ENCODE results near the gene NHERF1. TPM values are rescaled to one million over a fixed set of nuclear protein-coding genes. Genes with fewer than 3 reads are reported as not detected.

Gene NHERF1
- total and polyA plus RNA-seq, 9 of the 15 experiments (the other 6 are each of a cell fraction or from before 2014, with no cell fraction given): 11.4 to 79.9 (median 36.9) TPM

GRCh38 chr17:74730491-74731346 lies 17.7 kb upstream of the NHERF1 start:
- in situ Hi-C loops (cut with MboI) (no loop called here), intact Hi-C loops (cut with micrococcal nuclease) (no loop called here)
- Histone ChIP-seq H3K4me2 (ENCODE audit: insufficient read depth, low read length) (no peak overlapping the region), H3K79me2 (ENCODE audit: control insufficient read depth, insufficient read depth, low read length) (no peaks in the 10 kb centered on the region), H2AFZ (ENCODE audit: low read depth, low read length) (no peak overlapping the region), H4K20me1 (replicated peaks; ENCODE audit: control insufficient read depth, insufficient read depth, low read length) (no peaks in the 10 kb centered on the region; the same call in 1 of the 2 replicates), H3K9me1 (ENCODE audit: control insufficient read depth, insufficient read depth, low read length) (no peaks in the 10 kb centered on the region), H3K27ac (ENCODE audit: extremely low read depth, low read depth, low read length) (no peak overlapping the region), H3K4me3 (no peak overlapping the region), H3K9me3 (replicated peaks; ENCODE audit: control insufficient read depth, insufficient read depth, low read depth, low read length) (peaks cover 9% of the 10 kb centered on the region; the same call in 1 of the 2 replicates), H3K36me3 (ENCODE audit: control insufficient read depth, insufficient read depth, low read length) (no peaks in the 10 kb centered on the region), H3K9ac (ENCODE audit: insufficient read depth in 1 of 2, low read depth in 2 of 2, low read length in 2 of 2) (no peak overlapping the region), H3K4me1 (replicated peaks in 1 of 2; ENCODE audit: control insufficient read depth in 2 of 2, insufficient read depth in 2 of 2, low read length in 2 of 2) (no peaks in the 10 kb centered on the region), H3K27me3 (ENCODE audit: control insufficient read depth in 2 of 2, insufficient read depth in 2 of 2, low read length in 2 of 2) (peaks cover 11 to 45% of the 10 kb centered on the region in 2 experiments; a peak in 3 of 5 replicates)
- FAIRE-seq (no peak), ATAC-seq (no peak), DNase-seq (ENCODE audit: extremely low read depth in 1 of 4, low spot score in 3 of 4) (no peak)
- BruUV-seq (replicated peaks): no TSS peak
- CTCF ChIA-PET (ENCODE audit: low intra/inter-chr PET ratio): no interaction called here
- POLR2A ChIA-PET: no interaction called here
- TF ChIP-seq ZNF431 (CRISPR knock-in tag; IDR thresholded peaks at IDR 0.05): no peak
- no peak for TF ChIP-seq LARP7 (IDR thresholded peaks at IDR 0.05)
- TF ChIP-seq RFX1 (IDR thresholded peaks at IDR 0.05): no peak
- TF ChIP-seq, protein P1, sequence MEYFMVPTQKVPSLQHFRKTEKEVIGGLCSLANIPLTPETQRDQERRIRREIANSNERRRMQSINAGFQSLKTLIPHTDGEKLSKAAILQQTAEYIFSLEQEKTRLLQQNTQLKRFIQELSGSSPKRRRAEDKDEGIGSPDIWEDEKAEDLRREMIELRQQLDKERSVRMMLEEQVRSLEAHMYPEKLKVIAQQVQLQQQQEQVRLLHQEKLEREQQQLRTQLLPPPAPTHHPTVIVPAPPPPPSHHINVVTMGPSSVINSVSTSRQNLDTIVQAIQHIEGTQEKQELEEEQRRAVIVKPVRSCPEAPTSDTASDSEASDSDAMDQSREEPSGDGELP (CRISPR knock-in tag; IDR thresholded peaks at IDR 0.05; ENCODE audit: borderline replicate concordance): no peak
- no peak for TF ChIP-seq HMBOX1 (IDR thresholded peaks at IDR 0.05)
- no peak for TF ChIP-seq ZKSCAN3 (CRISPR knock-in tag; IDR thresholded peaks at IDR 0.05)
- TF ChIP-seq ZNF408 (CRISPR knock-in tag; IDR thresholded peaks at IDR 0.05; ENCODE audit: low read depth): no peak
- no peak for TF ChIP-seq WHSC1 (IDR thresholded peaks at IDR 0.05; ENCODE audit: low read length)
- TF ChIP-seq, protein P2, sequence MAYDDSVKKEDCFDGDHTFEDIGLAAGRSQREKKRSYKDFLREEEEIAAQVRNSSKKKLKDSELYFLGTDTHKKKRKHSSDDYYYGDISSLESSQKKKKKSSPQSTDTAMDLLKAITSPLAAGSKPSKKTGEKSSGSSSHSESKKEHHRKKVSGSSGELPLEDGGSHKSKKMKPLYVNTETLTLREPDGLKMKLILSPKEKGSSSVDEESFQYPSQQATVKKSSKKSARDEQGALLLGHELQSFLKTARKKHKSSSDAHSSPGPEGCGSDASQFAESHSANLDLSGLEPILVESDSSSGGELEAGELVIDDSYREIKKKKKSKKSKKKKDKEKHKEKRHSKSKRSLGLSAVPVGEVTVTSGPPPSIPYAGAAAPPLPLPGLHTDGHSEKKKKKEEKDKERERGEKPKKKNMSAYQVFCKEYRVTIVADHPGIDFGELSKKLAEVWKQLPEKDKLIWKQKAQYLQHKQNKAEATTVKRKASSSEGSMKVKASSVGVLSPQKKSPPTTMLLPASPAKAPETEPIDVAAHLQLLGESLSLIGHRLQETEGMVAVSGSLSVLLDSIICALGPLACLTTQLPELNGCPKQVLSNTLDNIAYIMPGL (CRISPR knock-in tag; IDR thresholded peaks at IDR 0.05): no peak
- no peak for TF ChIP-seq CBX1 (IDR thresholded peaks at IDR 0.05; ENCODE audit: low read depth)
- no peak for TF ChIP-seq THAP12 (CRISPR knock-in tag; IDR thresholded peaks at IDR 0.05)
- TF ChIP-seq PYGO2 (tag; IDR thresholded peaks at IDR 0.05): no peak
- TF ChIP-seq NR2F6 (CRISPR knock-in tag; IDR thresholded peaks at IDR 0.05): no peak
- 2% methylated on average over 14 of the region's 16 CpGs for WGBS (ENCODE audit: insufficient coverage, low coverage, missing lambda C conversion rate)
